Mesendoderm (in vitro differentiated cells): ENCODE data around the gene FBXO5.

Experiments
- DNase-seq: peaks from one replicate; pipeline ENCODE4 v3.0.0; 2013
- H2AK5ac ChIP-seq: 2 replicates; pipeline ENCODE4 v1.6.1; 2013; ENCODE audit warnings: low read length, inconsistent platforms
- H2BK120ac ChIP-seq: 2 replicates; pipeline ENCODE4 v1.6.1; 2013; ENCODE audit warnings: low read depth, mild to moderate bottlenecking, low read length, moderate library complexity, mixed read lengths
- H2BK15ac ChIP-seq: replicated peaks from 2 replicates; pipeline ENCODE4 v1.6.1; 2013; ENCODE audit warnings: low read depth, mild to moderate bottlenecking, moderate library complexity
- H2BK5ac ChIP-seq: 2 replicates; pipeline ENCODE4 v1.6.1; 2013; ENCODE audit warnings: low read length, inconsistent platforms
- H3K18ac ChIP-seq: 2 replicates; pipeline ENCODE4 v1.6.1; 2013; ENCODE audit warnings: mild to moderate bottlenecking, low read length, mixed read lengths
- H3K23ac ChIP-seq: one replicate; pipeline ENCODE4 v1.6.1; 2013; ENCODE audit warnings: low read length
- H3K27ac ChIP-seq: 2 replicates; pipeline ENCODE4 v1.5.1; 2013; ENCODE audit warnings: low read depth, mild to moderate bottlenecking, inconsistent platforms, low read length, moderate library complexity
- H3K27me3 ChIP-seq: 2 replicates; pipeline ENCODE4 v1.6.1; 2013; ENCODE audit warnings: low read length, control low read depth, mild to moderate bottlenecking, inconsistent platforms; ENCODE audit not compliant: insufficient read depth, poor library complexity
- H3K36me3 ChIP-seq: 2 replicates; pipeline ENCODE4 v1.6.1; 2013; ENCODE audit warnings: low read length, inconsistent platforms; ENCODE audit not compliant: control insufficient read depth, insufficient read depth
- H3K4ac ChIP-seq: one replicate; pipeline ENCODE4 v1.6.1; 2013; ENCODE audit warnings: low read depth, mild to moderate bottlenecking, low read length, moderate library complexity
- H3K4me1 ChIP-seq: 2 replicates; pipeline ENCODE4 v1.6.1; 2013; ENCODE audit warnings: low read depth, low read length, inconsistent platforms; ENCODE audit not compliant: control insufficient read depth
- H3K4me2 ChIP-seq: 2 replicates; pipeline ENCODE4 v1.6.1; 2013; ENCODE audit warnings: low read length
- H3K4me3 ChIP-seq: 2 replicates; pipeline ENCODE4 v1.5.1; 2013; ENCODE audit warnings: mild to moderate bottlenecking, low read length
- H3K56ac ChIP-seq: one replicate; pipeline ENCODE4 v1.6.1; 2013; ENCODE audit warnings: low read length
- H3K79me1 ChIP-seq: 2 replicates; pipeline ENCODE4 v1.6.1; 2013; ENCODE audit warnings: low read length, inconsistent platforms
- H3K79me2 ChIP-seq: 2 replicates; pipeline ENCODE4 v1.6.1; 2013; ENCODE audit warnings: mild to moderate bottlenecking, low read length; ENCODE audit not compliant: control insufficient read depth, insufficient read depth
- H3K9ac ChIP-seq: 2 replicates; pipeline ENCODE4 v1.6.1; 2013; ENCODE audit warnings: low read length, inconsistent platforms
- H4K5ac ChIP-seq: one replicate; pipeline ENCODE4 v1.6.1; 2013; ENCODE audit warnings: low read length
- H4K8ac ChIP-seq: one replicate; pipeline ENCODE4 v1.6.1; 2013; ENCODE audit warnings: low read depth, mild to moderate bottlenecking, control low read depth, low read length, moderate library complexity
- WGBS: extraction: QIAGEN DNeasy Blood & Tissue Kit; methylation state at CpG from one replicate; pipeline ENCODE4 v1.1.7; 2013; ENCODE audit warnings: low lambda C conversion rate, missing lambda C conversion rate; ENCODE audit not compliant: insufficient coverage; ENCODE audit errors: extremely low coverage; 5-methylcytosine and 5-hydroxymethylcytosine counted together

Gene FBXO5

DNA sequence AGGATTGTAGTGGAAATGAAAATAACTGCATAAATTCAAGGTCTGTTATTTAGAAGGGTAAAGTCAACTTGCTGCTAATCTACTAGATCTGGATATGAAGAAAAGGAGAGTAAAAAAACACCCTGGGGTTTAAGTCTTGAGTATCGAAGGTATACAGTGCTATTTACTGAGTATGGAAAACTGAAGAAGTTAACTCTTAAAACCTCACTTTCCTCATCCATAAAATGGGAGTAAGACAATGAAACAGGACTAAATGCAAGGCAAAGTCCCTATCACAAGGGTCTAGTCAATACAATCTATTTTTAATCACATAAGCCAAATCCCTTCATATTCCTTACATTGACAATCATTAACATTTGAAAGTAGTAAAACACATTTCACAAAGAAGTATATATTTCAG is 2.2 kb downstream of the FBXO5 start:
- no peak overlapping the region for H2BK120ac ChIP-seq
- no peak overlapping the region for H3K18ac ChIP-seq
- H3K9ac ChIP-seq: peak overlapping the region; percentile 80
- H3K79me1 ChIP-seq: no peaks in the 10 kb centered on the region
- peaks cover 2% of the 10 kb centered on the region for H3K4me1 ChIP-seq
- peak overlapping the region; percentile 23 for H3K4me3 ChIP-seq
- peaks cover 82% of the 10 kb centered on the region for H3K79me2 ChIP-seq
- no peak overlapping the region for H4K5ac ChIP-seq
- H2AK5ac ChIP-seq: no peak overlapping the region
- no peak for DNase-seq
- H2BK15ac ChIP-seq: no peak overlapping the region
- no peak overlapping the region for H3K4ac ChIP-seq
- WGBS: no CpG with 5 or more reads among the region's 1 CpG
- H3K4me2 ChIP-seq: peak overlapping the region; percentile 51
- no peaks in the 10 kb centered on the region for H3K27me3 ChIP-seq
- H2BK5ac ChIP-seq: no peak overlapping the region
- H3K27ac ChIP-seq: no peak overlapping the region
- H3K23ac ChIP-seq: no peak overlapping the region
- H4K8ac ChIP-seq: no peak overlapping the region
- H3K36me3 ChIP-seq: peaks cover 2% of the 10 kb centered on the region
- no peak overlapping the region for H3K56ac ChIP-seq

DNA sequence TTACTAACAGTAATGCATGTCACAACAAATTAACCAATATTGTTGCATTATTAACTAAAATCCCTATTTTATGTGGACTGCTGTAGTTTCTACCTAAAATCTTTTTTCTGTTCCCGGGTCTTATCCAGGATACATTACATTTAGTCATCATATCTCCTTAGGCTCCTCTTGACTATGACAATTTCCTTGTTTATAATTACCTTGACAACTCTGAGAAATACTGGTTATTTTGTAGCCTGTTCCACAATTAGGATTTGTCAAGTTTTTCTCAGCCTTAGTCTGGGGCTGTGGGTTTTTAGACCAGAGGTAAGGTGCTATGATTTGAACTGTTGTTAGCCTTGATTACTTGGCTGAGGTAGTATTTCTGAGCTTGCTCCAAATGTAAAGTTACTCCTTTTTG is 3.7 kb downstream of the FBXO5 start:
- Histone ChIP-seq H3K4me2 (peak overlapping the region; percentile 27), H3K79me1 (peaks cover 2% of the 10 kb centered on the region), H2BK15ac (no peak overlapping the region), H3K9ac (peak overlapping the region; percentile 48), H3K23ac (no peak overlapping the region), H4K8ac (no peak overlapping the region), H3K4ac (no peak overlapping the region), H2AK5ac (no peak overlapping the region), H3K4me3 (no peak overlapping the region), H2BK120ac (no peak overlapping the region), H3K27me3 (no peaks in the 10 kb centered on the region), H3K56ac (no peak overlapping the region), H3K18ac (no peak overlapping the region), H3K36me3 (peaks cover 4% of the 10 kb centered on the region), H3K79me2 (peaks cover 82% of the 10 kb centered on the region), H4K5ac (no peak overlapping the region), H3K27ac (no peak overlapping the region), H2BK5ac (no peak overlapping the region), H3K4me1 (peaks cover 2% of the 10 kb centered on the region)
- WGBS: no CpG with 5 or more reads among the region's 1 CpG
- DNase-seq: no peak

DNA sequence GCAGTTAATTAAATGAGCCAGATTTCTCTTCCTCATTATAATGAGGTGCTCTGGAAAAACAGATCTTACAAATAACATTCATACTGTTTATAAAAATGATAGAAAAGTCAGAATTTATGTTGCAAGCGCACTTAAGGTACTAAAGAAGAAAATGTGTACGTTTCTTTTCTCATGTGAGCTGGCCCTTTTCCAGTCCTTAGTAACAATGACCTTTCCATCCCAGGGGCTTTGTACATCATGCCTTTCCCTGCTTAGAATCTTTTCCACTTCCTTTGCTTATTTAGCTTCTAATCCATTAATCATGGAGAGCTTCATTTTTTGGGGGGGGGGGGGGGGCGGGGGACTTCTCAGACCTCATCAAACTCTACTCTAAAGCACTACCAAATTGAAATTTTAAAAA is 4.8 kb downstream of the FBXO5 start:
- H3K4ac ChIP-seq: no peak overlapping the region
- peaks cover 2% of the 10 kb centered on the region for H3K4me1 ChIP-seq
- H3K79me2 ChIP-seq: peaks cover 89% of the 10 kb centered on the region
- no peak overlapping the region for H2AK5ac ChIP-seq
- peaks cover 4% of the 10 kb centered on the region for H3K36me3 ChIP-seq
- H2BK120ac ChIP-seq: no peak overlapping the region
- DNase-seq: no peak
- no peak overlapping the region for H3K18ac ChIP-seq
- no peak overlapping the region for H3K27ac ChIP-seq
- H3K9ac ChIP-seq: no peak overlapping the region
- no peaks in the 10 kb centered on the region for H3K27me3 ChIP-seq
- peaks cover 2% of the 10 kb centered on the region for H3K79me1 ChIP-seq
- H2BK5ac ChIP-seq: no peak overlapping the region
- no peak overlapping the region for H4K5ac ChIP-seq
- H3K4me3 ChIP-seq: no peak overlapping the region
- H2BK15ac ChIP-seq: no peak overlapping the region
- no peak overlapping the region for H3K4me2 ChIP-seq
- H3K23ac ChIP-seq: no peak overlapping the region
- H3K56ac ChIP-seq: no peak overlapping the region
- H4K8ac ChIP-seq: no peak overlapping the region
- WGBS: no CpG with 5 or more reads among the region's 3 CpGs

DNA sequence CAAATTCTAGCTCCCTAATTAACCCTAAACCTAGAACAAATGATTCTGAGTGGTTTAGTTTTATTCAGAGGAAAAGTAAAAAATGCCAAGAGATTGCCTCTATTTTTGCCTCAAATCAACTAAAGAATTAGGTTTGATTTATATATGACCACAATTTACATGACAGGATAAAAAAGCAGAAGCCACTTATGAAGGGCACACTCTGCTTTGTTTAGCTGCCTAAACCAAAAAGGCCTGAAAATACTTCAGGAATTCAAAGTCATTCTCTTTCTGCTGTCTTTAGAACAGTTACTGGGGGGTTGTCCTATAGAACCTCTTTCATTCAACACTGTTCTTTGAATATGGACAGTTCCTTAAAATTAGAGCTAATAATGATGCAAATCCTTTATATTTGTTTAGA is 5.3 kb downstream of the FBXO5 start:
- Histone ChIP-seq H3K4ac (no peak overlapping the region), H2BK15ac (no peak overlapping the region), H3K4me1 (peaks cover 2% of the 10 kb centered on the region), H2AK5ac (no peak overlapping the region), H3K23ac (no peak overlapping the region), H3K9ac (peak overlapping the region; percentile 15), H3K79me1 (peaks cover 2% of the 10 kb centered on the region), H3K4me2 (no peak overlapping the region), H3K56ac (no peak overlapping the region), H3K18ac (no peak overlapping the region), H3K36me3 (peaks cover 4% of the 10 kb centered on the region), H3K27ac (no peak overlapping the region), H3K27me3 (no peaks in the 10 kb centered on the region), H3K79me2 (peaks cover 87% of the 10 kb centered on the region), H3K4me3 (no peak overlapping the region), H4K8ac (no peak overlapping the region), H2BK120ac (no peak overlapping the region), H2BK5ac (no peak overlapping the region), H4K5ac (no peak overlapping the region)
- no peak for DNase-seq

DNA sequence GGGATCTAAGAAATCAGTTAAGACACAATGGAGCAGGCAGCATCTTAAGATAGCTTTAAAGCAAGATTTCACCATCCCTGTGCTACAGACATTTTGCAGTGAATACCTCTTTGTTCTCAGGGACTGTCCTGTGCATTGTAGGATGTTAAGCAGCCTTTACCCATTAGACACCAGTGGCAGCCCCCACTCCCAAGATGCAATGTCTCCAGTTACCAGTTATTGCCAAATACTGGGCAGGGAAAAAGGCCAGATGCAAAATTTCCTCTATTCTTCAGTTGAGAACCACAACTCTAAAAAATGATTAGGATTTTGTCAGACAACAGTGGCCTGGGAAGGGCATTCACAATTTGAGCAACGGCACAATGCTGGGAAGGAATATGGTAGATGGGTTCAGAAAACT is 6.1 kb downstream of the FBXO5 start:
- no CpG with 5 or more reads among the region's 1 CpG for WGBS
- H3K23ac ChIP-seq: no peak overlapping the region
- H4K5ac ChIP-seq: no peak overlapping the region
- H3K27me3 ChIP-seq: no peaks in the 10 kb centered on the region
- H2BK5ac ChIP-seq: no peak overlapping the region
- peaks cover 2% of the 10 kb centered on the region for H3K79me1 ChIP-seq
- H3K4ac ChIP-seq: no peak overlapping the region
- H3K4me3 ChIP-seq: no peak overlapping the region
- no peak overlapping the region for H3K18ac ChIP-seq
- no peak overlapping the region for H2AK5ac ChIP-seq
- H3K4me2 ChIP-seq: no peak overlapping the region
- H3K79me2 ChIP-seq: peaks cover 79% of the 10 kb centered on the region
- H3K27ac ChIP-seq: no peak overlapping the region
- no peak overlapping the region for H2BK15ac ChIP-seq
- H3K4me1 ChIP-seq: peaks cover 2% of the 10 kb centered on the region
- H3K36me3 ChIP-seq: peaks cover 4% of the 10 kb centered on the region
- no peak overlapping the region for H4K8ac ChIP-seq
- H2BK120ac ChIP-seq: no peak overlapping the region
- peak overlapping the region; percentile 37 for H3K56ac ChIP-seq
- H3K9ac ChIP-seq: peak overlapping the region; percentile 23
- no peak for DNase-seq

DNA sequence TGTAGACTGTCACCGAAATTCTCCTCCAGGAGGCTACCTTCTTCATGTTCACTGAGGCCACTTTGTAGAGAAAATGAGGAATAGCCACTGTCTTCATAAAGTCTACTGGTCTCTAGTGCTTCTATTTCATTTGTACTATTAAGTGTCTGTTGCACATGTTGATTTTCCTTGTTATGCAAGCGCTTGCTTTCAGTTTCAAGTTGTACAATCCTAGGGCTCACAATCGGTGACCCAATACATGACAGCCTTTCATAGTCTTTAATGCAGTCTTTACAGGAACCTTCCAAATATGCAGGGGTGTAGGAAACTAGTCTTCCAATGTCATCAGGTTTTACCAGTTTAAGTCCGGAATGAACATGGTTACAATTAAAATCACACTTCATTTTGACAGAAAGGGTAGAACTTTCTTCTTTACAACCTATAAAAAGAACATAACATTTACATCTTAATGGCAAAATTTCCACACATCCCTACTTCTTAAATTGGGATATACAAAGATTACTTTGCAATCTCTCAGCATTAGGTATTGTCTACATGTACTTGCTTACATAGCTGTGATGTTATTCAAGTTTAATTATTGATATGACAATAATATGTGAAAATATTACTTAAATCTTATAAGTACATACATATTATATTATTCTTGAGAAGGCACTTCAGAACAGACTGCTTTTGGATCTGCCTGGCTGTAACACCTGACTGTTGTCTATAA is 7.5 kb downstream of the FBXO5 start:
- Histone ChIP-seq H3K79me1 (peaks cover 2% of the 10 kb centered on the region), H3K27me3 (no peaks in the 10 kb centered on the region), H4K8ac (no peak overlapping the region), H2BK5ac (no peak overlapping the region), H3K23ac (no peak overlapping the region), H3K4ac (no peak overlapping the region), H3K79me2 (peaks cover 67% of the 10 kb centered on the region), H3K27ac (no peak overlapping the region), H3K36me3 (peaks cover 6% of the 10 kb centered on the region), H2BK120ac (no peak overlapping the region), H3K18ac (no peak overlapping the region), H3K56ac (no peak overlapping the region), H3K4me2 (no peak overlapping the region), H2BK15ac (no peak overlapping the region), H3K4me1 (peaks cover 2% of the 10 kb centered on the region), H2AK5ac (no peak overlapping the region), H3K4me3 (no peak overlapping the region), H3K9ac (no peak overlapping the region), H4K5ac (no peak overlapping the region)
- DNase-seq: no peak
- no CpG with 5 or more reads among the region's 4 CpGs for WGBS
